GM12872 (cell line): Measurements from ENCODE around the gene GOSR2.

Source experiments
- CTCF ChIP-seq: IDR thresholded peaks from 3 replicates; pipeline ENCODE4 v1.5.1; 2011; ENCODE audit warnings: low read depth, mild to moderate bottlenecking, low read length, moderate library complexity; ENCODE audit not compliant: insufficient read depth

GOSR2 gene

DNA sequence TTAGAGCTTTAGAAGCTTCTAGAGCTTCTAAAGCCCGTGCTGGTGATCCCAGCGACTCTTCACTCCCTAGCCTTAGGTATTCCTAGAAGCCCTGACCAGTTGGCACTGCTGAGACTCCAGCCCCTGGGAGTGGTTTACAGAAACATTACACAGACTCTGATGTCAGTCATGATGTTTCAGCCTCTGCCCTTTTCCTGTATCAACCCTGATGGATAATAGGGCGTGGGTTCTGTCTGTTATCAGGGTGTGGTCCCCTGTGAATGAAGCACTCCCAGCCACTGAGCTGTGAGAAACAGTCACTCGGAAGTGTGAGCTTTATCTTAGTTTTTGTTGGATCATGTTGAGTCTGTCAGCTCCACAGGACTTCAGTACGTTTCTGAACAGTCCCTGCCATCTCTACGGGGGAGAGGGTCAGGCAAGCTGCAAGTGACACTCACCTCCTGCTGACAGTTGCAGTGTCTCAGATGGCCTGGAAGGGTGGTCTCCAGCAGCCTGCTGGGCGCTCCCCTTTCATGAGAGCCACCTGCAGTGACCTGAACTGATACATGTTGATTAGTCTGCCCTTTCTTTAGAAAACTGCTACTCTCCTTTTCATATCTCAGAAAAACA, 12.8 kb downstream of the GOSR2 start:
- no peak for TF ChIP-seq CTCF

DNA sequence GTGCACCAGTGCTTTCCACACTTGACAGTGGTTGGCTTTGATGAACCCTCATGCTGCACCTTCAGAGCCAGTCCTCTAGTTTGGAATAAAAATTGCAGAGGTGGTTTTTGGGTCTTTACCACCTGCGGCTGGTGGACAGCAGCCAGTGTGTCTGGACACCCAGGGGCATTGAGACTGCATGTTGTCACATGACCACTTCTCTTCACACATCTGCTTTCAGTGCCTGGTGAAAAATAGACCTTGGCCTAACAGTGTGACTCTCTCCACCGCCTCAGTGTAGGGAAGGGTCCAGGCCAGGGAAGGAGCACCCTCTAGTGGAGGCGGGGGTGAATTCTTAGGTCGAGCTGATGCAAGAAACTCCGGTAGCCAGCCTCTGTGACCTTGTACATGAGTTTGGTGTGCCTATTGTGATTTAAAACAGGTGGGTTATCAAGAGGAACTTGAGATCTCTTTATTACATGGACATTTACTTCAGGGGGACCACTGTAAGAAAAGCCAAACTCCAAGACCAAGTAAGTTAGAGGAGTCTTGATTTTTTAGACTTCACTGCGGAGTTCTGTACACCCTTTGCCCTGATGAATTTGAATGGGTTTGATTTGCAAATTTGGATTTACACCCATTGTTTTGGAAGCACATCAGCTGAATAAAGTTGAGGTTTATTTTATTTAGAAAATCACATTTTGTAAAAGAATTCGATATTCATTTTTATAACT, 17.9 kb downstream of the GOSR2 start:
- peak; percentile 96 for TF ChIP-seq CTCF

DNA sequence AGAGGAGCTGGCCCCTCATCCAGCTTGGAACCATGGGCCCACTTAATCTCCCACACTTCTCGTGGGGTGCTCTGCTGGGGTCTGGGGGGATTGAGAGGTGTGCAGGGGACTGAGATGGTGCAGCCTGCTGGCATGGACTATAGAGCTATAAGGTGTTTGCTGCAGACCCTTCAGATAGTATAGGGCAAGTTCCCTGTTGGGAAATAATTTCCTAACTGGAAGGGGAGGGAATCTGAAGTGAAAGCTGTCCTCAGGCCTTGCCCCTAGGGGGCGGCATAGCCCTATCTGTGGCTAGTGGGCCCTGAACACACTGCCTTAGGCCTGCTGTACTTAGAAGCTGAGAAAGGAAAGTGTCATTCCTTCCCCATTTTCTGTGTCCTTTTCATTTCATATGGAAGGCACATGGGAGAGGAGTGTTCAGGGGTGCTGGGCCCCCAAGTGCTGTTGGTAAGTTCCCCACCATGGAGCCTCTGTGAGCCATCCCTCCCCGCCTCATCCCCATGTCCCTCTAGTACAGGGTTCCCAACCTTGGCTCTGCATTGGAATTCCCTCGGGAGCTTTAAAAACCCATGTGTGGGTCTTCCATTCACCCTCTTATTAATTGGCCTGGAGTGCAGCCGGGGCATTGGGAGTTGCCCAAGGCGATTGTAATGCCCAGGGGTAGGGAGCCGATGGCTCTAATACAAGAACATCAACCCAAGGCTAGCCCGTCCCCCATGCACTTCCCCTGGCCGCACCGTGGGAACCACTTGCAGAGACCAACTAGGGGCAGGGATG, 19.7 kb downstream of the GOSR2 start:
- peak; percentile 97 for TF ChIP-seq CTCF

DNA sequence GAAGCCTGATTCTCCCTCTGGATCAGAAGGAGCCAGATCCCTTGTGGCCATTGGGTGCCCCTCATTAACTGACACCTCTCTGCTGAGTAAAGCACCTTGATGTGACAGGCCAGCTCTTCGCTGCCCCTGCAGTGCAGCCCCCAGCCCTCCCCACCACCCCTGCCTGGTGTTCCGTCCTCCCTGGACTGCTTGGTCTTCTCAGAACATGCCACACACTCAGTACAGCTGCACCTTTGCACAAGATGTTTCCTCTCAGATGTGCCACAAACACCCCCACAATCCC, 20.2 kb downstream of the GOSR2 start:
- TF ChIP-seq CTCF, result no peak

DNA sequence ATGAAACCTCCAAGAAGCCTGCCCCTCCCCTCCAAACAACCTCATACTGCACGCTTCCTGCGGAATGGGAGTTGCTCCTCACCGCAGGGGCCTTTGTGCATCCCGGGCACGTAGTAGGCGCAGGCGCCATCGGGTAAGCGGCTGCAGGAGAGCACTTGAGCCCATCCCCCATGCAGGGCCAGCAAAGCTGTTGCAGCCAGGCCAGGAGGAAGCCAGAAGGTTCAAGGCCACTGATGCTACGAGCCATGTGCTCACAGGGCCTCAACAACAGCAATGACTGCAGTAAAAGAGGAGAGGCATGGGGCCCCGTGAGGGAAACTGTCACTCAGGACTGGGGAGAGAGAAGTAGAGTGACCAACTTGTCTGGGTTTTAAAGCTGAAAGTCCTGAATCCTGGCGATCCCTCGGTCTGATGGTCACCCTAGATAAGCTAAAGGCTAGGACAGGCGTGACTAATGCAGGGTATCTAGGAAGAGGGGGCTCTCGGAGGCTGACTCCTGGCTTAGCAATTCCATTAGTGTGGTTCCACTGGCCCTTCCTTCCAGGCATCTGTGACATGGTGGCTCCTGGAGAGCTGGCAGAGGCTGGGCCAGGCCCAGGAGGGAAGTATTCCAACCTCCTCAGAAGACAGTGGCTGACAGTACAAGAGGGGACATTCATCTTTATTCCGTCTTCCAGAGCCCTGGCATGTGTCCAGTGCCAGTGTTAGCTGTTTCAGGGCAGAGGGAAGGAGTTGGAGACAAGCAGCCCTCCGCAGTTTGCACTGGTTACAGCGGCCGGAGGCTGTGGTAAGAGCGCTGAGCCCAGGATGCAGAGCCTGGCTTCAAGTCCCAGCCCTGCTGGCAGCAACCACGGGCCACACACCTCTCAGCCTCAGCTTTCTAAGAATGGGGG, 20.8 kb downstream of the GOSR2 start:
- TF ChIP-seq CTCF, result no peak

- TF ChIP-seq CTCF, result no peak
Observed at GRCh38 chr17:46944931-46945330, 22.0 kb downstream of the GOSR2 start.

DNA sequence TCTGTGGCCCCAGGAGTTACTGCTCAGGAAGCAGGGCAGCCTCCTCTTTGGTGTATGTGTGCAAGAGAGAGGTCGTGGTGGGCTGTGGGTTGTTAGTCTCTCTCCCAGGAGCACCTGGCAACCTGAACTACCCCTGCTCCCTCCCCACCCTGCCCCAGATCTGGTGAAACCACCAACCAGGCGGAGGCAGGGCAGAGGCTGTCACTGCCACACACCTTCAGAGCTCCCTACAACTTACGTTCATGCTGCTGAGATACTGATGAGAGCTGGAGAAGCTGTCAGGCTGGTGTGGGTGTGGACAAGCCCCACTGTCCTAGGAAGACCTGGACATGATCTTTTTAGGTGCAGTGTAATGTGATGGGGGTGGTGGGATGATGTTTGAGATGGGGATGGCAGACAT, 24.3 kb downstream of the GOSR2 start:
- TF ChIP-seq CTCF, result no peak
